Trophoblast cell (in vitro differentiated cells and primary cell): Measurements from ENCODE around the gene RFX3.

Experiments used
- DNase-seq, 2 donors: peaks; one replicate each; pipeline ENCODE4 v3.0.0-alpha.2; 2016
- H2AFZ ChIP-seq: 2 replicates; pipeline ENCODE4 v1.6.1; 2013; ENCODE audit warnings: low read length, moderate library complexity, mild to moderate bottlenecking; ENCODE audit not compliant: insufficient read depth, poor library complexity
- H2AK5ac ChIP-seq: 2 replicates; pipeline ENCODE4 v1.6.1; 2013; ENCODE audit warnings: mild to moderate bottlenecking, low read length
- H2BK120ac ChIP-seq: 2 replicates; pipeline ENCODE4 v1.6.1; 2013; ENCODE audit warnings: low read length, mild to moderate bottlenecking, moderate library complexity; ENCODE audit not compliant: insufficient read depth, poor library complexity
- H2BK12ac ChIP-seq: 2 replicates; pipeline ENCODE4 v1.6.1; 2013; ENCODE audit warnings: mild to moderate bottlenecking, low read length, moderate library complexity
- H2BK5ac ChIP-seq: 2 replicates; pipeline ENCODE4 v1.6.1; 2013; ENCODE audit warnings: low read length, low read depth, moderate library complexity, mild to moderate bottlenecking; ENCODE audit not compliant: poor library complexity
- H3K14ac ChIP-seq: 2 replicates; pipeline ENCODE4 v1.6.1; 2013; ENCODE audit warnings: mild to moderate bottlenecking, low read length
- H3K18ac ChIP-seq: 2 replicates; pipeline ENCODE4 v1.6.1; 2013; ENCODE audit warnings: mild to moderate bottlenecking, low read length
- H3K23ac ChIP-seq: 2 replicates; pipeline ENCODE4 v1.6.1; 2013; ENCODE audit warnings: low read length
- H3K27ac ChIP-seq: 2 replicates; pipeline ENCODE4 v1.5.1; 2013; ENCODE audit warnings: low read depth, mild to moderate bottlenecking, inconsistent platforms, low read length, moderate library complexity
- H3K27me3 ChIP-seq: 2 replicates; pipeline ENCODE4 v1.6.1; 2013; ENCODE audit warnings: inconsistent platforms, mild to moderate bottlenecking, low read length, moderate library complexity; ENCODE audit not compliant: insufficient read depth
- H3K36me3 ChIP-seq, 2 experiments: 1 replicate in 1 of 2; 2 replicates in 1 of 2; pipeline ENCODE4 v1.6.1; 2013; ENCODE audit warnings: low read length in 2 of 2, mild to moderate bottlenecking in 2 of 2, moderate library complexity in 1 of 2; ENCODE audit not compliant: insufficient read depth in 2 of 2, control insufficient read depth in 1 of 2
- H3K4ac ChIP-seq: 2 replicates; pipeline ENCODE4 v1.6.1; 2013; ENCODE audit warnings: low read depth, mild to moderate bottlenecking, low read length, moderate library complexity
- H3K4me1 ChIP-seq, 2 experiments: 1 replicate in 1 of 2; 2 replicates in 1 of 2; pipeline ENCODE4 v1.6.1; 2013; ENCODE audit warnings: low read length in 2 of 2, mild to moderate bottlenecking in 2 of 2, moderate library complexity in 1 of 2; ENCODE audit not compliant: insufficient read depth in 2 of 2, control insufficient read depth in 1 of 2
- H3K4me2 ChIP-seq: 2 replicates; pipeline ENCODE4 v1.6.1; 2013; ENCODE audit warnings: inconsistent platforms, mild to moderate bottlenecking, low read length, moderate library complexity
- H3K4me3 ChIP-seq: 2 replicates; pipeline ENCODE4 v1.5.1; 2013; ENCODE audit warnings: mild to moderate bottlenecking, low read depth, low read length, inconsistent platforms
- H3K79me1 ChIP-seq: one replicate; pipeline ENCODE4 v1.6.1; 2013; ENCODE audit warnings: low read length
- H3K79me2 ChIP-seq: 2 replicates; pipeline ENCODE4 v1.6.1; 2013; ENCODE audit warnings: low read length, mild to moderate bottlenecking; ENCODE audit not compliant: control insufficient read depth, insufficient read depth, poor library complexity
- H3K9ac ChIP-seq: 2 replicates; pipeline ENCODE4 v1.6.1; 2013; ENCODE audit warnings: mild to moderate bottlenecking, low read length
- H3K9me3 ChIP-seq: 2 replicates; pipeline ENCODE4 v1.6.1; 2013; ENCODE audit warnings: low read depth, mild to moderate bottlenecking, control low read depth, inconsistent platforms, low read length; ENCODE audit not compliant: insufficient read depth
- H4K12ac ChIP-seq: 2 replicates; pipeline ENCODE4 v1.6.1; 2013; ENCODE audit warnings: low read depth, mild to moderate bottlenecking, low read length, moderate library complexity
- H4K8ac ChIP-seq: 2 replicates; pipeline ENCODE4 v1.6.1; 2013; ENCODE audit warnings: low read depth, mild to moderate bottlenecking, low read length, moderate library complexity
- H4K91ac ChIP-seq: one replicate; pipeline ENCODE4 v1.6.1; 2013; ENCODE audit warnings: low read depth, mild to moderate bottlenecking, low read length, moderate library complexity
- WGBS: extraction: QIAGEN DNeasy Blood & Tissue Kit; methylation state at CpG from one replicate; pipeline ENCODE4 v1.1.7; 2013; ENCODE audit warnings: missing lambda C conversion rate; ENCODE audit not compliant: insufficient read length, insufficient coverage; ENCODE audit errors: extremely low coverage; 5-methylcytosine and 5-hydroxymethylcytosine counted together

The RFX3 gene

DNA sequence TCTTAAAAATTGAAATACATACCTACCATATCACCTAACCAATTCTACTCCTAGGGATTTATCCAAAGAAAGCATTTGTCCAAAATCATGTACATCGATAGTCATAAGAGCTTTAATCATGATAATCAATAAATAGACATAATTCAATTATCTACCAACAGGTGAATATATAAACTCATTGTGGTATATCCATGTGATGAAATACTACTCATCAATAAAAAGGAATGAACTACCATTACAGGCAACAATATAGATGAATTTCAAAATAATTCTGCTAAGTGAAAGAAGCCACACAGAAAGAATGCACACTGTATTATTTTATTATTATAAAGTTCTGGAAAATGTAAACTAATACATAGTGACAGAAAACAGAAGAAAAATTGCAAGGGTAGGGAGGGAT is 81.8 kb downstream of the RFX3 start:
- H3K27me3 ChIP-seq = no peaks in the 10 kb centered on the region
- H2AFZ ChIP-seq = no peak overlapping the region
- H2BK12ac ChIP-seq = no peak overlapping the region
- no peak overlapping the region for H2BK5ac ChIP-seq
- no peak overlapping the region for H3K4me2 ChIP-seq
- H2BK120ac ChIP-seq = no peak overlapping the region
- no peak overlapping the region for H3K18ac ChIP-seq
- H3K9me3 ChIP-seq = no peaks in the 10 kb centered on the region
- no peak overlapping the region for H3K4ac ChIP-seq
- H3K23ac ChIP-seq = no peak overlapping the region
- no peak overlapping the region for H4K91ac ChIP-seq
- no peak overlapping the region for H4K8ac ChIP-seq
- H3K4me1 ChIP-seq = no peaks in the 10 kb centered on the region
- no peak overlapping the region for H3K9ac ChIP-seq
- no peak overlapping the region for H3K4me3 ChIP-seq
- WGBS = no CpG with 5 or more reads among the region's 1 CpG
- no peaks in the 10 kb centered on the region for H3K36me3 ChIP-seq
- no peak overlapping the region for H3K27ac ChIP-seq
- DNase-seq = no peak
- H3K79me2 ChIP-seq = no peaks in the 10 kb centered on the region
- no peak overlapping the region for H3K14ac ChIP-seq
- H3K79me1 ChIP-seq = no peaks in the 10 kb centered on the region
- H4K12ac ChIP-seq = no peak overlapping the region
- H2AK5ac ChIP-seq = no peak overlapping the region

DNA sequence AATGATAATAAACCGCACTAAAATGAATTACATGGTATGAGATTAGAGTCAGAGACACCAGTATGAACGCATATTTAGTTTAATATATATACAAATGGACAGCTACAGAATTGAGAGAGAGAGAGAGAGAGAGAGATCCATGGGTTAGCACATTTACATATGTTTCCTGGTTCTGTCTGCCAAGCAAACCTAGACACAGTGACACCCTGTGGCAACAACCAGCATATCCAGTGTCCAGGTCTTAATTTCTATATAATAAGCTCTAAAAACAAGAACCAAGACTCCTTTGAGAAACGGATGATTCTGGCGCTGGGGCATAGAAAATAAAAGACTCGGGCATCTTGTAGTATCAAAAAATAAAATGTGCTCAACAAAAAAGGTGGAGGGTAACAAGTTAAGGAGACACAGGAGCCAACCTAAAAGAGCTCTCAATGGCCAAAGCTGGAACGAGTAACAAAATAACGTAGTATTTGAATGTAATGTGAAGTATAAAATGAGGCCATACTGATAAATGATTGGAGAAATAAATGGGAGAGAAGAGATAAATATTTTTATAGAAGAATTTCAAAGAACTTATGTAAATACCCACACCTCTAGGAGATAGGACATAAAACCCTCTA is 84.5 kb downstream of the RFX3 start:
- no peak overlapping the region for H2AK5ac ChIP-seq
- no peak overlapping the region for H4K12ac ChIP-seq
- H3K4me1 ChIP-seq = no peaks in the 10 kb centered on the region
- peak; percentile 43 to 66 for DNase-seq
- H3K9ac ChIP-seq = no peak overlapping the region
- H4K8ac ChIP-seq = no peak overlapping the region
- no peaks in the 10 kb centered on the region for H3K79me2 ChIP-seq
- H3K14ac ChIP-seq = no peak overlapping the region
- no peak overlapping the region for H3K4me2 ChIP-seq
- H2BK120ac ChIP-seq = no peak overlapping the region
- no peaks in the 10 kb centered on the region for H3K27me3 ChIP-seq
- no peaks in the 10 kb centered on the region for H3K9me3 ChIP-seq
- H3K18ac ChIP-seq = no peak overlapping the region
- H3K79me1 ChIP-seq = no peaks in the 10 kb centered on the region
- no peak overlapping the region for H3K27ac ChIP-seq
- no peak overlapping the region for H2AFZ ChIP-seq
- H2BK12ac ChIP-seq = no peak overlapping the region
- H3K4me3 ChIP-seq = no peak overlapping the region
- WGBS = 100% methylated on average over 1 of the region's 7 CpGs
- no peaks in the 10 kb centered on the region for H3K36me3 ChIP-seq
- no peak overlapping the region for H4K91ac ChIP-seq
- H2BK5ac ChIP-seq = no peak overlapping the region
- H3K4ac ChIP-seq = no peak overlapping the region
- H3K23ac ChIP-seq = no peak overlapping the region

DNA sequence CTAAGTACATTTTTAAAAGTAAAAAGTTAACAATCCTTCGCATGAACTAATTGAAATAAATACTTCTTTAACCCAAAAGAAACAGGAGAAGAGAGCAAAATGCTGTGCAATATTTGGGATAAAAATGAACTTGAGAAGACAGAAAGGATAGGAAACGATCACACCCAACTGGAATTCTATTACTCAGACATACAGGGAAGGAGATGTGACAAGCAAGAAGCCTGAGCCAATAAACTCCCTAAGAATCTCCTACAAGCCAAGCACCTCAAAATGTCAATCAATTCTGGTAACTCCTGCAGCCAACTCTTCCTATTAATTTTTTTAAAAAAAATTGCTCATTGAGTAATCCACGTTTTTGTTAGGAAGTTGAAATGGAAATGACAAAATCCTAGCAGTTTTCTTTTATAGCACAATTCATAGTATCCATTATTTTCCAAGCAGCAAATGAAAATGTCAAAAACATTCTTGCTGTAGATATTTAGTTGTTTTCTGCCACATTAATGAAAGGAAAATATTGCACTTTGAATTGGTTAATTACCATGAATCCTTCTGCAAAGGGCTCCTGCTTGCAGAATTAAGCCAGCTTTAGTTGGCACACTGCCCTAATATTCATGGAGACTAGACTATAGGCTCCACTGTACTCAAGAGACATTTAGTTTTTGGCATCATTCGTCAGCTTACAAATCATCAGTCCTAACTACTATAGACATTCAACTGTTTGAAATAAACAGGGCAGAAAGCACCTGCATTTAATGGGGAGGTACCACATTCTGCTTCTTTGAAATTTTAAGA is 89.0 kb downstream of the RFX3 start:
- H3K27me3 ChIP-seq = no peaks in the 10 kb centered on the region
- DNase-seq = no peak
- H4K91ac ChIP-seq = no peak overlapping the region
- no peak overlapping the region for H2BK12ac ChIP-seq
- no peak overlapping the region for H3K14ac ChIP-seq
- no peak overlapping the region for H3K23ac ChIP-seq
- H3K9ac ChIP-seq = no peak overlapping the region
- no CpG with 5 or more reads among the region's 4 CpGs for WGBS
- no peaks in the 10 kb centered on the region for H3K4me1 ChIP-seq
- H2AK5ac ChIP-seq = no peak overlapping the region
- H3K79me2 ChIP-seq = no peaks in the 10 kb centered on the region
- no peak overlapping the region for H3K18ac ChIP-seq
- H3K9me3 ChIP-seq = no peaks in the 10 kb centered on the region
- H3K27ac ChIP-seq = no peak overlapping the region
- H2BK5ac ChIP-seq = no peak overlapping the region
- no peak overlapping the region for H4K12ac ChIP-seq
- no peak overlapping the region for H4K8ac ChIP-seq
- H3K4me3 ChIP-seq = no peak overlapping the region
- no peaks in the 10 kb centered on the region for H3K79me1 ChIP-seq
- H3K4me2 ChIP-seq = no peak overlapping the region
- H2AFZ ChIP-seq = no peak overlapping the region
- no peak overlapping the region for H2BK120ac ChIP-seq
- no peaks in the 10 kb centered on the region for H3K36me3 ChIP-seq
- no peak overlapping the region for H3K4ac ChIP-seq

DNA sequence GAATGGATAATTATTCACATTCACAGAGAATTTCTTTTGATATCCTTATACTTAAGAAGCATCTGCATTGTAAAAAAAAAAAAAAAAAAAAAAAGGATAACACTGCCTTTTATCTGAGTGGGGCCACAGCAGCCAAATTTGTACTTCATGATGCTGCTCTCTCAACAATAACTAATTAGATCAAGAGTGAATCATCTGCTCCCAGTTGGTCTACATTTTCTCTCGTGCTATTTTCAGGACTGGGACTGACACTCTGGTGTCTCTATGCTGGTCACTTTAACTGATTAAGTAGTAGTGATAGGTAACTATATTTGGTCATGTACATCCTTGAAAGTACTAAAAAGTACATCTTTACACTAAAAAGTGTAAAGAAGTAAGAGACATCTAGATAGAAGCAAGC is 90.1 kb downstream of the RFX3 start:
- Histone ChIP-seq H3K79me1 (no peaks in the 10 kb centered on the region), H3K27me3 (no peaks in the 10 kb centered on the region), H3K9ac (no peak overlapping the region), H3K4ac (no peak overlapping the region), H4K8ac (no peak overlapping the region), H2BK120ac (no peak overlapping the region), H3K4me3 (no peak overlapping the region), H2AFZ (no peak overlapping the region), H2BK12ac (no peak overlapping the region), H3K27ac (no peak overlapping the region), H3K4me2 (no peak overlapping the region), H2AK5ac (no peak overlapping the region), H3K23ac (no peak overlapping the region), H3K79me2 (no peaks in the 10 kb centered on the region), H2BK5ac (no peak overlapping the region), H4K91ac (no peak overlapping the region), H3K4me1 (no peaks in the 10 kb centered on the region), H3K18ac (no peak overlapping the region), H4K12ac (no peak overlapping the region), H3K9me3 (no peaks in the 10 kb centered on the region), H3K36me3 (no peaks in the 10 kb centered on the region), H3K14ac (no peak overlapping the region)
- WGBS = no CpG with 5 or more reads among the region's 1 CpG
- DNase-seq = no peak
